GM12892 (cell line): ENCODE results near the gene HS1BP3.
A peak's percentile ranks its signal among the peaks of the same experiment; 100 is the strongest.

Experiments used
- DNase-seq: peaks from one replicate; pipeline ENCODE4 v3.0.0; 2011; ENCODE audit not compliant: insufficient read length
- FAIRE-seq: peaks from 2 replicates; lab custom pipeline; 2011; peaks lifted over from hg19 to GRCh38; lab: Jason Lieb, UNC
- POLR2A ChIP-seq: IDR thresholded peaks from 2 replicates; pipeline ENCODE4 v1.6.1; 2011; ENCODE audit warnings: low read depth, low read length, control low read depth
- POLR2AphosphoS5 ChIP-seq: IDR thresholded peaks from 2 replicates; pipeline ENCODE4 v1.6.1; 2011; ENCODE audit warnings: low read depth, low read length, control low read depth
- TAF1 ChIP-seq: IDR thresholded peaks from 2 replicates; pipeline ENCODE4 v1.6.1; 2011; ENCODE audit warnings: low read depth, mild to moderate bottlenecking, control low read depth, low read length, borderline replicate concordance

HS1BP3 gene

GRCh38 chr2:20682167-20682920 lies 31.4 kb upstream of the HS1BP3 start:
- TF ChIP-seq TAF1 (no peak), POLR2AphosphoS5 (no peak), POLR2A (no peak)
- FAIRE-seq (no peak), DNase-seq (no peak)

GRCh38 chr2:20680744-20681375 lies 30.0 kb upstream of the HS1BP3 start:
- TF ChIP-seq POLR2A (no peak), POLR2AphosphoS5 (no peak), TAF1 (no peak)
- DNase-seq (no peak), FAIRE-seq (no peak)

DNA sequence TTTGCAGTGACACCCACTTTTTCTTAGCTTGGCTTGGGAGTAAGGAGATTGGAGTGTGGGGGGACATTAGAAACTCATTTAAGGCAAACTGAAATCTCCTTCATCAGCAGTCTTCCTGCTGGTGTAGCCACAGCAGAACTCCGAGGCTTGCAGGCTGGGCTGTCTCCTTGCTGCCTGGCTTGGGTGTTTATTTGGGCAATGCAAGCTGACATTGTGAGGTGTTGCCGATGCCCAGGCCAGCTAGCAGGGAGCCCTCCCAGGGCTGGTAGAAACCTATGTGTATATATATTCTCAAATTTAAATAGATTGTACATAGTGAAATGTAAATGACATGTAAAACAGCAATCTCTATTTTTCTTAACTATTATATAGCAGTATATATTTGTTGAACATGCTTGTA lies 27.9 kb upstream of the HS1BP3 start:
- FAIRE-seq: no peak
- DNase-seq: no peak
- no peak for TF ChIP-seq POLR2A
- TF ChIP-seq TAF1: no peak
- TF ChIP-seq POLR2AphosphoS5: no peak

DNA sequence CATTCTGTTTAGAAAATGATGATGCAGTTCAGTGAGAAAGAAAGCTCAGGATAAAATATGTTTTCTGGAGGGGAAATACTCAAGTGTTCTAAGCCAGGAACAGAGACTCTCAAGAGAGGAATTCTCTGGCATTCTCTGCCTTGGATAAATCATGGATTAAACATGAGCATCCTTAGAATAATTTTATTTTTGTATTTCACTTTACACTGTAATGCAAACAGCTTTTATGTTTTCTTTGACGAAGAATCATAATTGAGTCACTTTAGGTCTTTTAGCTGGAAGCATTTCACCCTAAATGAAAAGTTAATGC lies 27.1 kb upstream of the HS1BP3 start:
- DNase-seq: no peak
- TF ChIP-seq TAF1 (no peak), POLR2A (no peak), POLR2AphosphoS5 (no peak)
- no peak for FAIRE-seq

- no peak for DNase-seq
- TF ChIP-seq POLR2AphosphoS5 (0 out of 2 replicates have a peak, but pooled peaks have one; percentile 27), POLR2A (no peak)
- peak; percentile 74 for FAIRE-seq
Observed at GRCh38 chr2:20677301-20678085, 26.6 kb upstream of the HS1BP3 start.

DNA sequence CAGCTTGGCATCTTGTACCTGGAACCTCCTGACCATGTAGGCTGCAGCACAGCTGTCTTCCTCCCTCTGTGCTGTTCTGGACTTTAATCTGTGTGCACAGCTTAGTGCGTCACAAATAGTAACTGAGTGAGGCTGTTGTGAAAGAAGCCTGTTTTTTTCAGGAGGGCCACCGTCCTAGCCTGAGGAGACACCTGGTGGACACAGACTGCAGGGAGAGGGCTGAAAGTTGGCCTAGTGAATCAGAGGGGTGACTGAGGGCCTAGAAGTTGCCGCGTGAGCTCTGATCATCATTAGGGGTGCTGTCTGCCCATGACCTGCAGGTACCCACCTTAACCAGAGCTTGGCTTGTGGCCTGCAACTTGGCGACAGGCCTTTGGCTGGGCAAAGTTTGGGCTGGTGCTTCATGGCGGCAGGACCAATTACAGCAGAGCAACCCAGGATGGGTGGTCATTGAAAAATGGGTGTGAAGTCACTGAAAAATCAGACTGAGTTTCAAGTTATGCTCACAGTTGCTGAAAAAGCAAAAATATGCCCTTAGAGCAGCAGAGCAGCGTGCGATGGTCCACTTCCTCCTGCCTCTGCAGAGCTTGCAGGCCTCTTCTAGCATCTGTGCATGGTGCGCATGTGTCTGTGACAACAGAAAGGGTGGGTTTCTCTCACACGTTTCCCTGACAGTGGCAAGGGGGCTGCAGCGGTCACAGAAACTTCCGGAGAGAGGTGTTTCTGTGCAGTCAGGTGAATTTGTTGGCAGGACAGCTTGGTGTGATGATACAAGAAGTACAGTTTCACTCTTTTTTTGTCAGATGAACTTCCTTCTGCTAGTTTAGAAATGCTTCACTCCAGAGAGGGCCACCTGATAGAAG lies 25.7 kb upstream of the HS1BP3 start:
- FAIRE-seq (peak; percentile 92), DNase-seq (peak; percentile 73)
- TF ChIP-seq TAF1 (no peak), POLR2A (peak; percentile 28; the same call in 1 of the 2 replicates), POLR2AphosphoS5 (no peak)

DNA sequence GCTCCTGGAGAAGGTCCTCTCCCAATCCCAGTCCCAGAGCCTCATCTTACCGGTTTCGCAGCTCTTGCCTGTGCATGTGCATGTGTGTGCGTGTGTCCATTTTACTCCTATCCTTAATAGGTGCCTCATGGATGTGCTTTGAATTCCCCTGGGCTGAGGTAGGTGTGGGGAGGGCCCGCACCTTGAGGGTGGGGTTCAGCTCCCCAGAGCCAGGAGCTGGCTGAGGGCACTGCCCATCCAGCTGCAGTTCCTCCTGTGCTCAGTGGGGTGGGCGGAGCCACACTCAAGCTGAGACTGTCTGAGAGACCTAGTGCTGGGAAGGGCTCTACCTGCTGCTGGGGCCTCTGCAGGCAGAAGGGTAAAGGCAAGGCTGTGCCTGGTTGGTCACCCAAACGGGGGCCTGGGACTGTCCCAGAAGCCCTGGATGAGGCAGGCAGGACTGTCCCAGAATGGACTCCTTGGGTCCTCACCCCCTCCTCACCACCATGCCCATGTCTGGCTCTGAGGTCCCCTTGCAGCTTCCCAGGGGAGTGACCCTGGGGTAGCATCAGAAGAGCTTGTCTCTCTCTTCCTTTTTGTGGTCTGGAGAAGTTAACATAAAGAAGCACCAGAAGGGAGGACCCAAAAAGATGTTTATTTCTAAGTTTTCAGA lies 24.9 kb upstream of the HS1BP3 start:
- FAIRE-seq: peak; percentile 71
- TF ChIP-seq POLR2AphosphoS5: no peak
- no peak for TF ChIP-seq TAF1
- DNase-seq: peak; percentile 68

- FAIRE-seq (no peak), DNase-seq (no peak)
- TF ChIP-seq TAF1 (no peak), POLR2AphosphoS5 (no peak), POLR2A (no peak)
Observed at GRCh38 chr2:20674974-20675679, 24.2 kb upstream of the HS1BP3 start.

GRCh38 chr2:20674309-20674965 lies 23.5 kb upstream of the HS1BP3 start:
- FAIRE-seq (peak; percentile 81), DNase-seq (no peak)
- TF ChIP-seq POLR2A (no peak), POLR2AphosphoS5 (no peak), TAF1 (no peak)

DNA sequence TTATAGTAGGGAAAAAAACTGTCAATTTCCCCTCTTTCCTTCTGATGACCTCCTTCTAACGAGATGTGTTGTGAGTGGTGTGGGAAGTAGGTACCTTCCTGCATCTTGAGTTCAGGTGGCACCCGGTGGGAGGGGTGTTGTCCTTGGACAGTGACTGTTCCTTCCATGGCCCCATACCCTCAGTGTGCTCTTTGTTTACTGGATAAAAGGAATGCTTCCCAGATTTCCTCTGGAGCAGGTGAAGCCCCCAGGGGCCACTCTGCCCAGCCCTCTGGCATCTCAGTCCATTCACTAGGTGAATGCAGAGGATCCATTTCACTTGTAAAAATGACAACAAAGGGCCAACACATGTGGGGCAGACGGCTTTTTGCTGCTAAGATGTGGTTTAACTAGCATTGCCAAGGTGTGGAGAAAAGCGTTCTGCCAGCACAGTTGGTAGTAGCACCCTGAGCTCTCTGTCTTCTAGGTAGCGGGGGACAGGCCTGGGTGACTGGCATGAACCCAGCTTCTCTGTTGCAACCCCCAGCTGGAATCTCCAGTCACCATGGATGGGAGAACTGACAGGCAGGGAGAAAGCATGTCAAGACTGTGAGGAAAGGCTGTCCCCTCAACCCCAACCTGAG lies 22.9 kb upstream of the HS1BP3 start:
- no peak for TF ChIP-seq POLR2AphosphoS5
- no peak for TF ChIP-seq TAF1
- TF ChIP-seq POLR2A: no peak
- no peak for DNase-seq
- no peak for FAIRE-seq
